Panc1 (cell line): ENCODE data around the gene SLC6A4. TPM values are rescaled to one million over a fixed set of nuclear protein-coding genes. Genes with fewer than 3 reads are reported as not detected.

Source experiments
- ATAC-seq: fragments of 200-7000 bp; cut with Tn5 transposase; 2 replicates; pipeline ENCODE4 v1.9.1; 2020; ENCODE audit warnings: mild to moderate bottlenecking, moderate library complexity
- BruUV-seq: library from RNA; stranded (reverse); fragments of 400-500 nt; replicated peaks from 2 replicates; lab custom pipeline; 2021; lab: Mats Ljungman, UMichigan
- CTCF ChIA-PET: fragments of 300-600 bp; sonication (Branson Sonifier 250); formaldehyde crosslinking; loops from one replicate; lab custom pipeline; 2022; ENCODE audit warnings: antibody characterized with exemption; lab: Charles Lee
- POLR2A ChIA-PET: fragments of 300-600 bp; sonication (Branson Sonifier 250); formaldehyde crosslinking; loops from one replicate; lab custom pipeline; 2022; ENCODE audit warnings: antibody characterized with exemption; lab: Charles Lee
- DNase-seq: peaks from one replicate; pipeline ENCODE4 v3.0.0-alpha.2; 2010; ENCODE audit warnings: low read depth, low spot score
- H3K27ac ChIP-seq: 2 replicates; pipeline ENCODE4 v1.5.1; 2011; ENCODE audit warnings: mild to moderate bottlenecking, low read length, inconsistent platforms
- H3K27me3 ChIP-seq: fragments of 200-500 bp; sonication (Bioruptor generic); 2 replicates; pipeline ENCODE4 v1.6.0; 2014; ENCODE audit warnings: low read length, inconsistent platforms; ENCODE audit not compliant: control insufficient read depth, insufficient read depth
- H3K36me3 ChIP-seq: fragments of 200-500 bp; sonication (Bioruptor generic); 2 replicates; pipeline ENCODE4 v1.5.1; 2014; ENCODE audit warnings: inconsistent platforms, mild to moderate bottlenecking, low read length, moderate library complexity; ENCODE audit not compliant: control insufficient read depth, insufficient read depth
- H3K4me1 ChIP-seq: 2 replicates; pipeline ENCODE4 v1.5.1; 2011; ENCODE audit warnings: inconsistent platforms, mild to moderate bottlenecking, low read length, moderate library complexity; ENCODE audit not compliant: control insufficient read depth, insufficient read depth
- H3K4me3 ChIP-seq, 2 experiments: 2 replicates each; pipeline ENCODE4 v1.5.1; 2011 to 2012; ENCODE audit warnings: low read depth in 2 of 2, low read length in 2 of 2, mild to moderate bottlenecking in 2 of 2, inconsistent platforms in 1 of 2, moderate library complexity in 1 of 2
- H3K9me3 ChIP-seq: fragments of 200-500 bp; sonication (Bioruptor generic); 2 replicates; pipeline ENCODE4 v1.5.1; 2014; ENCODE audit warnings: low read depth, mild to moderate bottlenecking, inconsistent platforms, low read length, moderate library complexity; ENCODE audit not compliant: control insufficient read depth, insufficient read depth
- CTCF ChIP-seq: fragments of 450-650 bp; IDR thresholded peaks from 2 replicates; pipeline ENCODE4 v1.5.1; 2017; ENCODE audit warnings: mild to moderate bottlenecking
- POLR2AphosphoS5 ChIP-seq: IDR thresholded peaks from 2 replicates; pipeline ENCODE4 v1.6.1; 2012; ENCODE audit warnings: mild to moderate bottlenecking, low read depth, low read length, moderate library complexity
- REST ChIP-seq, 2 experiments: IDR thresholded peaks; 2 replicates each; pipeline ENCODE4 v1.6.1; 2011 to 2012; ENCODE audit warnings: low read depth in 2 of 2, control low read depth in 1 of 2, low read length in 1 of 2, mild to moderate bottlenecking in 1 of 2, moderate library complexity in 1 of 2; ENCODE audit not compliant: insufficient read depth in 1 of 2
- SIN3A ChIP-seq: IDR thresholded peaks from 2 replicates; pipeline ENCODE4 v1.6.1; 2012; ENCODE audit warnings: low read depth, mild to moderate bottlenecking, low read length, moderate library complexity, borderline replicate concordance; ENCODE audit not compliant: insufficient read depth
- TCF7L2 ChIP-seq: IDR thresholded peaks from 2 replicates; pipeline ENCODE4 v1.6.1; 2011; ENCODE audit warnings: mild to moderate bottlenecking, low read depth, low read length, inconsistent platforms
- in situ Hi-C: cut with HindIII; loops from 2 replicates; pipeline ENCODE4 v1.10.0; 2016; ENCODE audit warnings: low sequenced_read_pairs, low pct_unique_long_range_greater_than_20kb
- intact Hi-C: fragments of 100-400 bp; cut with micrococcal nuclease; formaldehyde crosslinking; loops from one replicate; pipeline ENCODE4 v1.10.0; 2022; ENCODE audit not compliant: unreplicated experiment
- total RNA-seq: library from RNA; stranded (reverse); gene quantifications from one replicate; pipeline ENCODE4 v1.2.1, GENCODE V29; 2021; ENCODE audit not compliant: unreplicated experiment

SLC6A4 gene
- total RNA-seq, 1 experiment from 2014 or later = not detected

- intact Hi-C loops (no loop called here), in situ Hi-C loops (no loop called here)
- Histone ChIP-seq H3K4me1 (no peaks in the 10 kb centered on the region), H3K9me3 (no peaks in the 10 kb centered on the region), H3K36me3 (peaks cover 34% of the 10 kb centered on the region), H3K27me3 (no peaks in the 10 kb centered on the region), H3K27ac (no peak overlapping the region), H3K4me3 (no peak overlapping the region)
- ATAC-seq (no peak), DNase-seq (no peak)
- BruUV-seq = no TSS peak
- ChIA-PET CTCF (no interaction called here), POLR2A (no interaction called here)
- TF ChIP-seq REST (IDR thresholded peaks at IDR 0.05; ENCODE audit: insufficient read depth in 1 of 2, low read depth in 2 of 2, low read length in 1 of 2) = no peak
- no peak for TF ChIP-seq POLR2AphosphoS5
- no peak for TF ChIP-seq TCF7L2
- no peak for TF ChIP-seq SIN3A
- no peak for TF ChIP-seq CTCF
Observed at GRCh38 chr17:30187573-30187972, 47.9 kb downstream of the SLC6A4 start.

GRCh38 chr17:30186761-30187160 is 48.7 kb downstream of the SLC6A4 start:
- DNase-seq (no peak), ATAC-seq (no peak)
- H3K9me3 ChIP-seq = no peaks in the 10 kb centered on the region
- peaks cover 37% of the 10 kb centered on the region for H3K36me3 ChIP-seq
- in situ Hi-C loops = no loop called here
- no peak overlapping the region for H3K4me3 ChIP-seq
- H3K27me3 ChIP-seq = no peaks in the 10 kb centered on the region
- H3K27ac ChIP-seq = no peak overlapping the region
- TF ChIP-seq SIN3A (no peak), POLR2AphosphoS5 (no peak), CTCF (no peak), TCF7L2 (no peak), REST (IDR thresholded peaks at IDR 0.05; ENCODE audit: insufficient read depth in 1 of 2, low read depth in 2 of 2, low read length in 1 of 2) (no peak)
- intact Hi-C loops = no loop called here
- POLR2A ChIA-PET = no interaction called here
- no peaks in the 10 kb centered on the region for H3K4me1 ChIP-seq
- CTCF ChIA-PET = no interaction called here
- no TSS peak for BruUV-seq
